HG03066 (cell line): Measurements from ENCODE around the gene COL6A5.

ENCODE experiments used
- ATAC-seq: cut with Tn5 transposase; IDR thresholded peaks from one replicate; pipeline ENCODE4 v1.9.1; 2021; ENCODE audit warnings: low read depth; ENCODE audit not compliant: unreplicated experiment

COL6A5 gene

DNA sequence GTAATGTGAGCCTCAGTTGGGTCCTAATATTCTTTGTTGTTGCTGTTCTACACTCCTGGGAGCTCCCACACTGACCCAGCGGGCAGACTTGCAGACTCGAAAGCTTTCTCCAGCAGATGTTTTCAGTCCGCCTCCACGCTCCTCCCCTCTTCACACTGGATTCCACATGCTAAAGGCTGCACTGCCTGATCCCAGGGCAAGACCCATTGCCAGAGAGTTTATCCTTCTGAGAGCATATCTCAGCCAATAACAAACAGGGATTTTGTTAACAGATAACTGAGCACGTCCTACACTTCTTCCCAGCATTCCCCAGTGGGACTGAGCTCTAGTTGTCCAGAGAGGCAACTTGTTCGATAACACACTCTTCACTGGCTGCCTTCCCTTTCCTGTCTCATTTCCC is 163.5 kb downstream of the COL6A5 start:
- no peak for ATAC-seq

DNA sequence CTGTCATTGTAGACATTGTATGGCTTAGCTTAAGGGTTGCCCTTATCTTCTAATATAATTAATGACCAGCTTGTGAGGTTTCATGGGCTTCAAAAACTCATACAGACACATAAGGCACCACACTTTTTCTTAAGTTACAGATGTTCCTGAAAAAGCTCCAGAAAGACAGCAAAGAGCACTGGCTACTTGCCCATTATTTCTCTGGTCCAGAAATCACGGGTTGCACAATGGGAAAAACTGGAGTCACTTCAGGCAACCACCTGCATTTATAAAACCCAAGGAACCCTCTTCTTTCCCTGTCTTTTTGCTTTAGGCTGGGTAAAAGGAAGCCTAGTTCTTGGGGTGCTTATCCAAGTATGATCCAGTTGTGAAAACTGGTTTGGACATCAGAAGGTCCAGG is 169.2 kb downstream of the COL6A5 start:
- ATAC-seq: no peak

DNA sequence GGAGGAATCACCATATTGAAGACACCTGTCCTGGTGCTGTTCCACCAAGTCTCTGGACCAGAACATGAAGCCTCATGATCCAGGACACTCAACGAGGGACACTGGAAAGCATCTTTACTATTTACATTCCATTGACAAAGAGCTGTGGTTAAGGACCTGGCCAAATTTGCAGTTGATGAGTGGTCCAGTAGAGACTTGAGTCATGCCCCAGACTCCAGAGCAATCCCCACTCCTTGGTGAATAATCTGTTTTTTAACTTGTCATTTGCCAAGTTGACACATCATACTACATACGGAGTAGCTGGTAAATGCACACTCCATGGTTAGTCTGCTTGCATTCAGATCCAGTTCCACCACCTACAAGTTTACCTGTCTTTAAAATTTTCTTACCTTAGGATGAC is 170.3 kb downstream of the COL6A5 start:
- ATAC-seq: no peak

DNA sequence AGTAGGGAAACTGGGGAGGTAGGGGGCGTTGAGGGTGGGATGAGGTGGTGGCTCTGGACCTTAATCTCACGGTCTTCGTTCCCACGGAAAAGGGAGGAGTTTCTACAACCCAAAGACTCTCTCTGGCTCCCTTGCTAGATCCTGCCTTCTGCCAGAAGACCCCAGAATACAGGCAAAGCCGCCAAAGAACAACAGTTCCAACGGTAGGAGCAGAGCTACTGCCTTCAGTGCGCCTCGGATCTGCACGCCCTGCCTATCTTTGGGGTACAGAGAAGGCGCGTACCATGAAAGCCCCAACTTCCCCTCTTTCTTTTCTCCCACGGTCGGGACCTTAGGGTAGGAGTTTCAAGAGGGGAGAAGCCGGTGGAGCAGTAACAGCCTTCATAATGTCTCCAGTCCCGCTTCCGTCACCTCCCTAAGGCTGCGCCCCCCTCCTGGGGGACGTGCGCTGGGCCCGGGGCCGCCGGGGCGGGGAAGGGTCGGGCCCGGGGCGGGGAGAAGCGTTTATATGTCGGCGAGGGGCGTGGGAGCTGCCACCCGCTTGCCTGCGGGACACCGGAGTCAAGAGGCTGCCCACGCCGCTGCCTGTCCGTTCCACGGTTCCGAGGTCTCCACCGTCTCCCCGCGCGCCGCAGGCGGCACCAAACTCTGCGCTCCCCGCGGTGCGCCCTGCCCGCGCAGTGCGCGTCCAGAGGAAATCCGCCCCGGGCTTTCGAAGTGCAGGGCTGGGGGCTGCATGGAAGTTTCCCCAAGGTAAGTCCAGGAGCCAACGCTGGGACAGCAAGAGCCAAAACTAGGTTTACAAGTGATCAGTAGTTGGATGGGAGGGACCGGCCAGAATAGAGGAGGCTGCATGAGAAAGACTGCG is 171.4 kb downstream of the COL6A5 start, which contains the start of gene COL6A6:
COL6A6 (plus strand) TSS at position 533 of the 868 bp plus-strand sequence. CDS start 43,188 bp downstream, outside the sequence.
- ATAC-seq: no peak

DNA sequence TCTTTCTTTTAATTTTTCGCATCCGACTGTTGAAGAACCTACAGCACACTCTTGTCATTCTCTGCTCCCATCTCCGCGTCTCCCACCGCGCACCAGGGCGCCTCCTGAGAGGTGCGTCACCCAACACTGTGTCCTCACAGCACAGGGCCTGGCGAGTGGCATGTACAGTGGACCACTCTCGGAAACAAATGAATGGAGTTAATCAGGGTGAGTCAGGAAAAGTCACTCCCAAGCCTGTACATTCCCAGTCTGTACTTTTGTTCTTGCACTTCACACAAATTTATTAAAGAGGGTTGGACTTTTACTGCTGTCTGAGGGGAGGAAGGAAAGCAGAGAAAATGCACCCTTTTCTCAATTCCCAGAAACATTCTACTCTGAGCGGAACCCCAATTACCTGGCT is 172.1 kb downstream of the COL6A5 start:
- no peak for ATAC-seq

DNA sequence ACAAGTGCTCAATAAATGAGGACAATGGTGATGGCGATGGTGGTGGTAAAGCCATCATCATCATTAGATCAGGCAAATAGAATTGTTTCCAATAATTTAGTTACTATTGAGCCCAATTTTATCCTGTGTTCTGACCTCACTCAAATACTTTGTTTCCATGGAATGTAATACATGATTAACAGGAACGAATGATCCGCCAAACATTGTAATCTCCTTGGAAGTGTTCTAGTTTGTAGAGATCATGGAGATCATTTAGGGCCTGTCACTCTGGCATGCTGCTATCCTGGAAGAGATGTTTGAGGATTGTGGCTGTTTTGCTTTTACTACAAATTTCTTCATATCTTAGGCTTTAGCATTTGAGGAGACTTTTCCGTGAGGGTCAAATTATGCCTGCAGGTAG is 174.3 kb downstream of the COL6A5 start:
- ATAC-seq: no peak

DNA sequence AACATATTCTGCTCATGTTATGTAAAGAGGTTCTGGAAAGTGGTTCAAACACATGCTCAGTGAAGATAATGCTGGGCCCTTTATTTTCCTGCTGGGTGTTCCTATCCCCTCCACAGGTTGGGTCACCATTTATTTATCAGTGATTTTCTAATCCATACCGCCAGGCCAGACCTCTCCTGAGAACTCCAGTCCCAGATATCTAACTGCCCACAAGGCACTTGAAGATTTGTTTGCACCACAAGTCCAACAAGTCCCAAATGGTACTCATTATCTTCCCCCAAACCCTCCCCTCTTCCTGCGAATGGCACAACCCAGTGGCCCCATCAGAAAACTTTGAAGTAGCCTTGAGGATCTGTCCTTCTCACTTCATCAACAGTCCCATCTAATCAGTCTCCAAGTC is 176.9 kb downstream of the COL6A5 start:
- ATAC-seq: no peak

DNA sequence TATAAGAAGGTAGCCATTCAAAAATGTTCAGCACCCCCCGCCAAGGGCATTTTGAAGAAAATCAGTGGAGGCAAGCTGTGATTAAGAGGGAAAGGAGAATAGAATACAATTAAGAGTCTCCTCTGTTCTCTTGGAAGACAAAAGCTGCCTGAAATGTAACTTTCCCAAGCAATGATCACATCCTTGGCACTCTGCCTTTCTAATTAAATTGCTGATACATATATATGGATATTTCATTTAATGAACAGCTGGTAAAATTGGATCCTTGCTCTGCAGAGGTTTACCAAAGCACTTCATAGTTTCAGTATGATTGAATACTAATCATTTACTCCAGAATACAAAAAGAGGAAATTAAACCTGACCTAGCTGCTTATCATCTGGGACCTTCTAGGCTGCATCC is 182.0 kb downstream of the COL6A5 start:
- no peak for ATAC-seq

DNA sequence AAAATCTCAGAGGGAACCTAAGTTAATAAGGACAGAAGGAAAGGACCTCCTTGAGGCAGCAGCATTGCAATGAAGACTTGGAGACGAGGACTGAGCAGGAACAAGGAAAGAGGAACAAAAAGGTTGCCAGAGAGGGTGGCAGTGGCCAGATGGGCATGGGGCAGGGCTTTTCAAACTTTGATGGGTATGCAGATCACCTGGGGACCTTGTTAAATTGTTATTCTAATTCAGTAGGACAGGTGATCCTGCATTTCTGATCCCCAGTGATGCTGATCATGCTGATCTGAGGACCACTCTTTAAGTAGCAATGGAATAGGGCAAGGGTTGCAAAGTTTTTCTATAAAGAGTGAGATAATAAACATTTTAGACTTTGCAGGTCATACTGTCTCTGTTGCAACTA is 182.6 kb downstream of the COL6A5 start:
- ATAC-seq: no peak

DNA sequence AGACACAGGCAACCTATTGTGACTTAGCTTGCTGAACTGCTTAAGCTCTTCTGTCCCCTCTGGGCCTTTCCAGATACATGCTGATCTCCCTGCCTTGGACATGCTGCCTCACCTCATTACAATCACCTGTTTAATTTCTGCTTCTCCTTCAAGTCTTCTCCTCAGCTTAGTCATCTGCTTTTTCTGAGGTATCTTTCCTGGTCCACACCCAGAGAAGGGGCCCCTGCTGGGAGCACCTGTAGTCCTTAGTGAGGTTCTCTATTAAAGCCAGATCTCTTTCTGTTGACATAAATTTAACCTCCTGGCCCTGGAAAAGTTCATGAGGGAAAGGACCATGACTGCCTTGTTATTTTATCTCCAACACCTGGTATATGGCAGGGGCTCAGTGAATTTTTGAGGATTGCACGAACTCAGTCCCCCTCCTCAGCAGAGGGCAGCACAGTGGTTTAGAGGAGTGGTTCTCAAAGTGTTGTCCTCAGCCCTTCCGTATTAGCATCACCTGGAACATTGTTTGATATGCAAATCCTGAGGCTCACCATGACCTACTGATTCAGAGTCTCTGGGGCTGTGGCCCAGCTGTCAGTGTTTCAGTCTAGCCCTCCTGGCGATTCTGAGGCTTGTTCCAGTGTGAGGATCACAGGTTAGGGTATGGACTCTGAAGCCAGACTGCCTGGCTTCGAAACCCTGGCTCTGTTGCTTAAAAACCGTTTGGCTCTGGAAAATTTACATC is 184.2 kb downstream of the COL6A5 start:
- ATAC-seq: no peak

DNA sequence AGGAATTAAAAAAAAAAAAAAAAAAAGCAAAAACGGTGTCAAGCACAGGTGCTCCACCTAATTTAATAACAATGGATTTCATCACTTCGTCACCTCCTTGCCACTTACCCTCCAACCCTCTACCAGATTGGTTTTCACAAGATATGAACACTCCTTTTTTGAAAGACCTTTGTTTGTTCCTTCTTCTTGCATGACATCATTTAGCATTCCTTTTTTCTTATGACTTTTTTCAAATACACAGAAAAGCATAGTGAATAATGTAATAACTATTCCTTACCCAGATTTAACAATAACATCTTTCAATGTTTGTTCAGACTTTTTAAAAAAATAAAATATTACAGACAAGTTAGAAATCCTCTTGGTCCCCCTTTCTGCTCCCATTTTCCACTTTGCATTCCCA is 187.8 kb downstream of the COL6A5 start:
- no peak for ATAC-seq
